GM12878 (cell line): ENCODE results near the gene PRRT1B. TPM values are rescaled to one million over a fixed set of nuclear protein-coding genes. Genes with fewer than 3 reads are reported as not detected.

Source experiments
- ATAC-seq: fragments of 200-7000 bp; cut with Tn5 transposase; 3 replicates; pipeline ENCODE4 v1.9.1; 2020; ENCODE audit warnings: mild to moderate bottlenecking, moderate library complexity
- BruUV-seq: library from RNA; stranded (reverse); fragments of 400-500 nt; replicated peaks from 2 replicates; lab custom pipeline; 2021; lab: Mats Ljungman, UMichigan
- CTCF ChIA-PET: fragments of 300-600 bp; sonication (Branson Sonifier 250); formaldehyde crosslinking; extraction: SDS; loops from one replicate; lab custom pipeline; 2021; ENCODE audit warnings: inconsistent platforms; lab: Yijun Ruan, JAX
- POLR2A ChIA-PET: fragments of 350-600 bp; formaldehyde crosslinking; extraction: SDS; loops from one replicate; lab custom pipeline; 2021; ENCODE audit warnings: inconsistent platforms; lab: Charles Lee
- RAD21 ChIA-PET: fragments of 300-600 bp; sonication (Branson Sonifier 250); formaldehyde crosslinking; loops from one replicate; lab custom pipeline; 2023; ENCODE audit warnings: antibody characterized with exemption; ENCODE audit not compliant: unreplicated experiment; lab: Charles Lee
- SMC1A ChIA-PET: fragments of 300-600 bp; sonication (Branson Sonifier 250); formaldehyde crosslinking; loops from one replicate; lab custom pipeline; 2023; ENCODE audit not compliant: unreplicated experiment, uncharacterized antibody; lab: Charles Lee
- DNase-seq: peaks from one replicate; pipeline ENCODE4 v3.0.0-alpha.2; 2011; ENCODE audit warnings: low read depth, low spot score
- FAIRE-seq: peaks from 3 replicates; lab custom pipeline; 2011; peaks lifted over from hg19 to GRCh38; lab: Jason Lieb, UNC
- H2AFZ ChIP-seq: 2 replicates; pipeline ENCODE4 v1.6.0; 2011; ENCODE audit warnings: low read depth, low read length, control low read depth; ENCODE audit not compliant: control insufficient read depth
- H3K27ac ChIP-seq: 2 replicates; pipeline ENCODE4 v1.5.1; 2011; ENCODE audit warnings: control low read depth; ENCODE audit not compliant: control insufficient read depth, insufficient read depth
- H3K27me3 ChIP-seq, 2 experiments: replicated peaks in 1 of 2; 2 replicates each; pipeline versions ENCODE4 v1.6.0 to v1.6.1; 2011; ENCODE audit warnings: low read length in 1 of 2; ENCODE audit not compliant: control insufficient read depth in 2 of 2, insufficient read depth in 2 of 2
- H3K36me3 ChIP-seq, 2 experiments: 2 replicates each; pipeline ENCODE4 v1.5.1; 2011; ENCODE audit warnings: low read length in 1 of 2; ENCODE audit not compliant: control insufficient read depth in 2 of 2, insufficient read depth in 2 of 2
- H3K4me1 ChIP-seq: 2 replicates; pipeline ENCODE4 v1.6.1; 2011; ENCODE audit warnings: mild to moderate bottlenecking, low read length, moderate library complexity, mixed read lengths; ENCODE audit not compliant: control insufficient read depth, insufficient read depth
- H3K4me2 ChIP-seq: 2 replicates; pipeline ENCODE4 v1.6.0; 2011; ENCODE audit warnings: control low read depth; ENCODE audit not compliant: control insufficient read depth, insufficient read depth
- H3K4me3 ChIP-seq: fragments of 200-600 bp; sonication (generic); 2 replicates; pipeline ENCODE4 v1.5.1; 2016
- H3K79me2 ChIP-seq: 2 replicates; pipeline ENCODE4 v1.6.0; 2011; ENCODE audit warnings: low read length; ENCODE audit not compliant: control insufficient read depth, insufficient read depth
- H3K9ac ChIP-seq: 2 replicates; pipeline ENCODE4 v1.8.0; 2011; ENCODE audit warnings: low read length, control low read depth, mixed read lengths; ENCODE audit not compliant: control insufficient read depth, insufficient read depth
- H3K9me3 ChIP-seq: replicated peaks from 3 replicates; pipeline ENCODE4 v1.5.1; 2011; ENCODE audit warnings: mild to moderate bottlenecking, low read length; ENCODE audit not compliant: control insufficient read depth, insufficient read depth
- H4K20me1 ChIP-seq: 2 replicates; pipeline ENCODE4 v1.6.0; 2011; ENCODE audit not compliant: control insufficient read depth, insufficient read depth
- BACH1 ChIP-seq: fragments of 450-650 bp; IDR thresholded peaks from 2 replicates; pipeline ENCODE4 v1.6.1; 2017; ENCODE audit warnings: mild to moderate bottlenecking, borderline replicate concordance
- CBX3 ChIP-seq: fragments of 200-600 bp; sonication (generic); IDR thresholded peaks from 2 replicates; pipeline ENCODE4 v1.6.1; 2016; ENCODE audit warnings: low read depth, borderline replicate concordance
- CTCF ChIP-seq, 3 experiments: IDR thresholded peaks in 2 of 3; conservative IDR thresholded peaks in 1 of 3; 2 replicates each; pipeline ENCODE4 v1.5.1; 2011; ENCODE audit warnings: low read depth in 3 of 3, low read length in 3 of 3, mild to moderate bottlenecking in 3 of 3, control low read depth in 2 of 3, moderate library complexity in 2 of 3, inconsistent platforms in 1 of 3, mixed read lengths in 1 of 3; ENCODE audit not compliant: control insufficient read depth in 2 of 3, insufficient read depth in 1 of 3; ENCODE audit errors: extremely low read depth in 1 of 3
- HSF1 ChIP-seq: fragments of 150-350 bp; IDR thresholded peaks from 2 replicates; pipeline ENCODE4 v1.6.1; 2014; ENCODE audit warnings: mild to moderate bottlenecking, low read depth, low read length
- RELA ChIP-seq: fragments of 450-650 bp; IDR thresholded peaks from 2 replicates; pipeline ENCODE4 v1.8.0; 2014; ENCODE audit warnings: borderline replicate concordance; ENCODE audit not compliant: partially characterized antibody
- SUZ12 ChIP-seq: fragments of 200-600 bp; sonication (generic); IDR thresholded peaks from one replicate; pipeline ENCODE4 v1.6.1; 2018; ENCODE audit warnings: antibody characterized with exemption, mild to moderate bottlenecking; ENCODE audit not compliant: unreplicated experiment
- USF1 ChIP-seq: IDR thresholded peaks from 2 replicates; pipeline ENCODE4 v1.6.1; 2011; ENCODE audit warnings: borderline replicate concordance, low read depth, mild to moderate bottlenecking, moderate library complexity, mixed read lengths, low read length; ENCODE audit not compliant: insufficient read depth; ENCODE audit errors: extremely low read length
- ZBTB11 ChIP-seq: fragments of 450-650 bp; formaldehyde crosslinking; IDR thresholded peaks from 2 replicates; pipeline ENCODE4 v1.5.0; 2022; ENCODE audit warnings: mild to moderate bottlenecking, missing genetic modification characterization
- ZSCAN29 ChIP-seq: fragments of 450-650 bp; IDR thresholded peaks from 2 replicates; pipeline ENCODE4 v1.6.1; 2017; ENCODE audit warnings: mild to moderate bottlenecking, moderate library complexity
- WGBS: methylation state at CpG from one replicate; pipeline ENCODE4 v1.1.6; 2016; ENCODE audit warnings: low lambda C conversion rate; ENCODE audit not compliant: insufficient replicate concordance, insufficient coverage; ENCODE audit errors: missing lambda C conversion rate; 5-methylcytosine and 5-hydroxymethylcytosine counted together
- in situ Hi-C: fragments of 300-500 bp; cut with MboI; formaldehyde crosslinking; loops from 9 replicates; pipeline ENCODE4 v1.14.3; 2018; ENCODE audit warnings: mixed read lengths
- intact Hi-C: fragments of 100-400 bp; cut with micrococcal nuclease; formaldehyde crosslinking; loops from one replicate; pipeline ENCODE4 v1.14.2; 2022; ENCODE audit not compliant: unreplicated experiment
- polyA plus RNA-seq, 11 experiments: library from polyadenylated mRNA; depleted of rRNA in 4 of 11; unstranded in 6 of 11; stranded (reverse) in 5 of 11; fragments of >200 nt; fragmentation: Nextera tagmentation in 4 of 11; fragmentation: Illumina TruSeq in 1 of 11; extraction: Ambion mirVana in 4 of 11; extraction: Trizol in 1 of 11; gene quantifications; 1 replicate in 1 of 11; 2 replicates in 10 of 11; pipeline versions ENCODE4 v1.2.1 to v1.2.3, GENCODE V29; 2011 to 2016; ENCODE audit warnings: inconsistent platforms in 2 of 11, missing spikeins in 2 of 11, low read depth in 1 of 11
- total RNA-seq, 4 experiments: library from RNA; depleted of rRNA in 3 of 4; stranded (reverse); fragments of >200 nt in 3 of 4; fragmentation: Illumina TruSeq in 1 of 4; extraction: Trizol in 1 of 4; gene quantifications; 2 replicates each; pipeline versions ENCODE4 v1.2.1 to v1.2.3, GENCODE V29; 2013 to 2021

The PRRT1B gene
- total and polyA plus RNA-seq, 10 of the 15 experiments (the other 5 are each of a cell fraction or from before 2014, with no cell fraction given), result not detected

GRCh38 chr9:131521203-131521602 is 24.1 kb upstream of the PRRT1B start:
- no peak overlapping the region for H3K4me3 ChIP-seq
- no peak overlapping the region for H3K9ac ChIP-seq
- H4K20me1 ChIP-seq, result no peaks in the 10 kb centered on the region
- H3K4me2 ChIP-seq, result no peak overlapping the region
- H3K4me1 ChIP-seq, result no peaks in the 10 kb centered on the region
- DNase-seq (no peak), ATAC-seq (no peak), FAIRE-seq (no peak)
- ChIA-PET RAD21 (no interaction called here), CTCF (no interaction called here), SMC1A (no interaction called here), POLR2A (no interaction called here)
- peaks cover 18 to 21% of the 10 kb centered on the region in 2 experiments for H3K36me3 ChIP-seq
- intact Hi-C loops (no loop called here), in situ Hi-C loops (no loop called here)
- H3K79me2 ChIP-seq, result no peaks in the 10 kb centered on the region
- no peak overlapping the region for H3K27ac ChIP-seq
- TF ChIP-seq CBX3 (no peak), SUZ12 (no peak), RELA (no peak), HSF1 (no peak)
- H3K9me3 ChIP-seq, result no peaks in the 10 kb centered on the region
- no TSS peak for BruUV-seq
- H2AFZ ChIP-seq, result no peak overlapping the region
- 89% methylated on average over 10 of the region's 10 CpGs for WGBS
- H3K27me3 ChIP-seq, result no peaks in the 10 kb centered on the region

- Histone ChIP-seq H3K9me3 (no peaks in the 10 kb centered on the region), H2AFZ (no peak overlapping the region), H3K27ac (no peak overlapping the region), H3K4me3 (no peak overlapping the region), H3K9ac (no peak overlapping the region), H4K20me1 (no peaks in the 10 kb centered on the region), H3K4me1 (no peaks in the 10 kb centered on the region), H3K4me2 (no peak overlapping the region), H3K27me3 (no peaks in the 10 kb centered on the region), H3K79me2 (no peaks in the 10 kb centered on the region), H3K36me3 (peaks cover 15 to 19% of the 10 kb centered on the region in 2 experiments)
- ChIA-PET SMC1A (no interaction called here), POLR2A (no interaction called here), CTCF (no interaction called here), RAD21 (no interaction called here)
- no peak for ATAC-seq
- DNase-seq, result no peak
- no peak for FAIRE-seq
- 95% methylated on average over 13 of the region's 13 CpGs for WGBS
- in situ Hi-C loops, result no loop called here
- BruUV-seq, result no TSS peak
- intact Hi-C loops, result no loop called here
- TF ChIP-seq ZBTB11 (CRISPR knock-in tag), result no peak
- no peak for TF ChIP-seq ZSCAN29
- TF ChIP-seq BACH1, result no peak
- no peak for TF ChIP-seq CTCF (IDR thresholded peaks at IDR 0.05 in 2 of 3, conservative IDR thresholded peaks at IDR 0.05 in 1 of 3; ENCODE audit: control insufficient read depth in 2 of 3, extremely low read depth in 1 of 3, insufficient read depth in 1 of 3, low read depth in 3 of 3, low read length in 3 of 3)
- no peak for TF ChIP-seq USF1
Measured at GRCh38 chr9:131521822-131522221, 23.5 kb upstream of the PRRT1B start.
